Gastroesophageal sphincter (tissue), 3 donors: ENCODE data around the gene PSME4.

ENCODE experiments used
- EP300 ChIP-seq: sonication (generic); formaldehyde crosslinking; IDR thresholded peaks from one replicate; pipeline ENCODE4 v1.6.1; 2017; ENCODE audit warnings: antibody characterized with exemption, mild to moderate bottlenecking
- POLR2A ChIP-seq, 2 donors: fragments of 450-650 bp; IDR thresholded peaks; one replicate each; pipeline ENCODE4 v1.6.1; 2017; ENCODE audit warnings: antibody characterized with exemption in 2 of 2, mild to moderate bottlenecking in 2 of 2, moderate library complexity in 1 of 2
- POLR2AphosphoS5 ChIP-seq: sonication (generic); formaldehyde crosslinking; IDR thresholded peaks from one replicate; pipeline ENCODE4 v1.6.1; 2017; ENCODE audit warnings: antibody characterized with exemption
- TF ChIP-seq, protein P1 (sequence below), 4 experiments: fragments of 200-600 bp in 2 of 4; fragments of 450-650 bp in 2 of 4; sonication (generic) in 1 of 4; IDR thresholded peaks; one replicate each; pipeline ENCODE4 v1.5.1; 2017 to 2019; ENCODE audit warnings: antibody characterized with exemption in 4 of 4, mild to moderate bottlenecking in 2 of 4, moderate library complexity in 2 of 4

DNA sequence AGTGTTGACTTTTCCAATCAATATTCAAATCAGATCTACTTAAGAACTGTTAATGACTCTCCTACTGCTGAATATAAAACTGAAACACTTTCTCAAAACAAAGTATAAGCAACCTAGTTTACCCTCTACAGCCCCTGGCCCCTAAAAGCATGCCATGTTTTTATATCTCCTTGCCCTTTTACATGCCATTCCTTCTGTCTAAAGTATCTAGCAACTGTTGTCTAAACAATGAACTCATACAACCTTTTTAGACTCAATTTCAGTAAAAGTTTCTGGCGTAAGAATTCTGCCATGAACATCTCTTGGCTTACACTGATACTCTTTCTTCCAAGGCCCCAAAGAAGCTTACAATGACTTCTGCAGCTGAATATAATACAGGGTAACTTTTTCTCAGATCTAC, 63.2 kb downstream of the PSME4 start:
- TF ChIP-seq, protein P1, sequence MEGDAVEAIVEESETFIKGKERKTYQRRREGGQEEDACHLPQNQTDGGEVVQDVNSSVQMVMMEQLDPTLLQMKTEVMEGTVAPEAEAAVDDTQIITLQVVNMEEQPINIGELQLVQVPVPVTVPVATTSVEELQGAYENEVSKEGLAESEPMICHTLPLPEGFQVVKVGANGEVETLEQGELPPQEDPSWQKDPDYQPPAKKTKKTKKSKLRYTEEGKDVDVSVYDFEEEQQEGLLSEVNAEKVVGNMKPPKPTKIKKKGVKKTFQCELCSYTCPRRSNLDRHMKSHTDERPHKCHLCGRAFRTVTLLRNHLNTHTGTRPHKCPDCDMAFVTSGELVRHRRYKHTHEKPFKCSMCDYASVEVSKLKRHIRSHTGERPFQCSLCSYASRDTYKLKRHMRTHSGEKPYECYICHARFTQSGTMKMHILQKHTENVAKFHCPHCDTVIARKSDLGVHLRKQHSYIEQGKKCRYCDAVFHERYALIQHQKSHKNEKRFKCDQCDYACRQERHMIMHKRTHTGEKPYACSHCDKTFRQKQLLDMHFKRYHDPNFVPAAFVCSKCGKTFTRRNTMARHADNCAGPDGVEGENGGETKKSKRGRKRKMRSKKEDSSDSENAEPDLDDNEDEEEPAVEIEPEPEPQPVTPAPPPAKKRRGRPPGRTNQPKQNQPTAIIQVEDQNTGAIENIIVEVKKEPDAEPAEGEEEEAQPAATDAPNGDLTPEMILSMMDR (IDR thresholded peaks at IDR 0.05): no peak
- TF ChIP-seq EP300 (no peak), POLR2A (IDR thresholded peaks at IDR 0.05) (no peak), POLR2AphosphoS5 (no peak)
